Endothelial cell of umbilical vein (primary cell): ENCODE measurements around the gene NDUFA6. TPM values are rescaled to one million over a fixed set of nuclear protein-coding genes. Genes with fewer than 3 reads are reported as not detected.
"Not testable (repeated sequence)": the region's sequence is repeated elsewhere in the genome, so short reads cannot be mapped to it uniquely, and the experiment has no call there.

ENCODE experiments used
- BruUV-seq: library from RNA; stranded (reverse); fragments of 400-500 nt; replicated peaks from 2 replicates; lab custom pipeline; 2021; lab: Mats Ljungman, UMichigan
- CTCF ChIA-PET: fragments of 300-600, 350-600 bp; sonication (Branson Sonifier 250); formaldehyde crosslinking; loops from one replicate; lab custom pipeline; 2021; ENCODE audit warnings: antibody characterized with exemption, inconsistent platforms; lab: Charles Lee
- POLR2A ChIA-PET: fragments of 300-600, 350-600 bp; sonication (Branson Sonifier 250); formaldehyde crosslinking; loops from one replicate; lab custom pipeline; 2021; ENCODE audit warnings: antibody characterized with exemption, inconsistent platforms; lab: Charles Lee
- DNase-seq: peaks from one replicate; pipeline ENCODE4 v3.0.0-alpha.2; 2011; ENCODE audit warnings: low read depth, low spot score
- FAIRE-seq: peaks from 2 replicates; lab custom pipeline; 2011; peaks lifted over from hg19 to GRCh38; lab: Jason Lieb, UNC
- H2AFZ ChIP-seq: 2 replicates; pipeline ENCODE4 v1.6.0; 2012; ENCODE audit warnings: low read depth, low read length, control low read depth, inconsistent platforms
- H3K27ac ChIP-seq: 2 replicates; pipeline ENCODE4 v1.5.1; 2011; ENCODE audit warnings: low read depth, mild to moderate bottlenecking, control low read depth, low read length, moderate library complexity; ENCODE audit not compliant: insufficient read depth
- H3K27me3 ChIP-seq, 2 experiments: 2 replicates each; pipeline versions ENCODE4 v1.6.0 to v1.6.1; 2011; ENCODE audit warnings: low read length in 2 of 2, mixed read lengths in 1 of 2; ENCODE audit not compliant: control insufficient read depth in 2 of 2, insufficient read depth in 2 of 2
- H3K36me3 ChIP-seq, 2 experiments: 2 replicates in 1 of 2; 3 replicates in 1 of 2; pipeline ENCODE4 v1.5.1; 2011; ENCODE audit warnings: low read length in 2 of 2, mild to moderate bottlenecking in 1 of 2, moderate library complexity in 1 of 2; ENCODE audit not compliant: control insufficient read depth in 2 of 2, insufficient read depth in 2 of 2; ENCODE audit errors: extremely low read depth in 1 of 2
- H3K4me1 ChIP-seq: 3 replicates; pipeline ENCODE4 v1.5.1; 2011; ENCODE audit warnings: mild to moderate bottlenecking, low read length; ENCODE audit not compliant: control insufficient read depth, insufficient read depth; ENCODE audit errors: extremely low read depth
- H3K4me2 ChIP-seq: 2 replicates; pipeline ENCODE4 v1.6.1; 2011; ENCODE audit warnings: low read length, control low read depth, mixed read lengths; ENCODE audit not compliant: insufficient read depth
- H3K4me3 ChIP-seq, 3 experiments: fragments of 200-600 bp in 1 of 3; sonication (generic), shearing (Covaris generic) in 1 of 3; replicated peaks in 1 of 3; 2 replicates each; pipeline ENCODE4 v1.5.1; 2011 to 2016; ENCODE audit warnings: control low read depth in 3 of 3, low read length in 3 of 3, mild to moderate bottlenecking in 2 of 3, inconsistent platforms in 1 of 3, low read depth in 1 of 3, moderate library complexity in 1 of 3; ENCODE audit not compliant: insufficient read depth in 1 of 3
- H3K79me2 ChIP-seq: 2 replicates; pipeline ENCODE4 v1.6.0; 2012; ENCODE audit warnings: low read length, inconsistent platforms; ENCODE audit not compliant: control insufficient read depth, insufficient read depth
- H3K9ac ChIP-seq: replicated peaks from 2 replicates; pipeline ENCODE3; 2011; ENCODE audit warnings: low read length, control low read depth; ENCODE audit not compliant: insufficient read depth; ENCODE audit errors: extremely low read depth
- H3K9me1 ChIP-seq: replicated peaks from 3 replicates; pipeline ENCODE4 v1.6.0; 2011; ENCODE audit warnings: mild to moderate bottlenecking, low read length; ENCODE audit not compliant: control insufficient read depth, insufficient read depth; ENCODE audit errors: extremely low read depth
- H3K9me3 ChIP-seq: replicated peaks from 2 replicates; pipeline ENCODE4 v1.5.1; 2012; ENCODE audit warnings: low read length, inconsistent platforms; ENCODE audit not compliant: control insufficient read depth, insufficient read depth
- H4K20me1 ChIP-seq: replicated peaks from 2 replicates; pipeline ENCODE3; 2011; ENCODE audit warnings: mild to moderate bottlenecking, low read length; ENCODE audit not compliant: control insufficient read depth, insufficient read depth; ENCODE audit errors: extremely low read depth
- CTCF ChIP-seq, 2 donors: IDR thresholded peaks; 1 replicate in 1 of 2; 2 replicates in 1 of 2; pipeline ENCODE4 v1.5.1; 2011; ENCODE audit warnings: low read length in 2 of 2, mild to moderate bottlenecking in 2 of 2, moderate library complexity in 2 of 2, control low read depth in 1 of 2, inconsistent platforms in 1 of 2, low read depth in 1 of 2; ENCODE audit not compliant: insufficient read depth in 1 of 2; ENCODE audit errors: extremely low read depth in 1 of 2
- EZH2 ChIP-seq: IDR thresholded peaks from 2 replicates; pipeline ENCODE4 v1.6.1; 2012; ENCODE audit warnings: borderline replicate concordance, low read depth, mild to moderate bottlenecking, moderate library complexity, low read length, inconsistent platforms; ENCODE audit not compliant: severe bottlenecking
- FOS ChIP-seq: IDR thresholded peaks from 2 replicates; pipeline ENCODE4 v1.6.1; 2011; ENCODE audit warnings: mild to moderate bottlenecking, low read length, moderate library complexity, borderline replicate concordance; ENCODE audit not compliant: insufficient read depth
- GATA2 ChIP-seq: IDR thresholded peaks from 2 replicates; pipeline ENCODE4 v1.7.0; 2011; ENCODE audit warnings: low read depth, mild to moderate bottlenecking, moderate library complexity, mixed read lengths, low read length; ENCODE audit not compliant: insufficient read length, insufficient read depth
- JUN ChIP-seq: IDR thresholded peaks from 2 replicates; pipeline ENCODE4 v1.6.1; 2011; ENCODE audit warnings: borderline replicate concordance, low read depth; ENCODE audit not compliant: insufficient read length, insufficient read depth
- MAX ChIP-seq: IDR thresholded peaks from 2 replicates; pipeline ENCODE4 v1.6.1; 2011; ENCODE audit not compliant: insufficient read depth, insufficient read length
- MYC ChIP-seq: IDR thresholded peaks from one replicate; pipeline ENCODE4 v1.6.1; 2011; ENCODE audit warnings: mild to moderate bottlenecking, low read depth, low read length
- POLR2A ChIP-seq: IDR thresholded peaks from 2 replicates; pipeline ENCODE4 v1.6.1; 2012; ENCODE audit warnings: low read depth, mild to moderate bottlenecking, control low read depth, low read length
- POLR2AphosphoS5 ChIP-seq: IDR thresholded peaks from 2 replicates; pipeline ENCODE4 v1.6.1; 2012; ENCODE audit warnings: low read depth, mild to moderate bottlenecking, control low read depth, low read length, moderate library complexity; ENCODE audit not compliant: insufficient read depth
- dilution Hi-C: fragments of 300-500 bp; cut with MboI; formaldehyde crosslinking; loops from one replicate; pipeline ENCODE4 v1.15.0; 2019; ENCODE audit warnings: low sequenced_read_pairs; ENCODE audit not compliant: extremely low pct_ligation_motif_present
- intact Hi-C: fragments of 100-400 bp; cut with micrococcal nuclease; formaldehyde crosslinking; loops from one replicate; pipeline ENCODE4 v1.10.0; 2022
- polyA plus RNA-seq, 4 experiments: library from polyadenylated mRNA; depleted of rRNA in 3 of 4; stranded (reverse) in 3 of 4; unstranded in 1 of 4; fragments of >200 nt; gene quantifications; 2 replicates each; pipeline versions ENCODE4 v1.2.1 to v1.2.3, GENCODE V29; 2011 to 2012; ENCODE audit warnings: missing spikeins in 1 of 4
- total RNA-seq: library from RNA; stranded (reverse); gene quantifications from 2 replicates; pipeline ENCODE4 v1.2.3, GENCODE V29; 2021

Gene NDUFA6
- total and polyA plus RNA-seq, 2 donors (not counting 3 experiments of a cell fraction or from before 2014, with no cell fraction given), result 66.1 to 95.7 TPM

- Histone ChIP-seq H3K27me3 (no peaks in the 10 kb centered on the region), H3K9ac (no peak overlapping the region), H3K9me1 (no peaks in the 10 kb centered on the region), H3K36me3 (no peaks in the 10 kb centered on the region), H3K4me2 (no peak overlapping the region), H3K27ac (no peak overlapping the region), H4K20me1 (no peaks in the 10 kb centered on the region), H3K4me1 (no peaks in the 10 kb centered on the region), H3K79me2 (no peaks in the 10 kb centered on the region), H3K4me3 (no peak overlapping the region), H3K9me3 (no peaks in the 10 kb centered on the region), H2AFZ (no peak overlapping the region)
- no TSS peak for BruUV-seq
- intact Hi-C loops, result no loop called here
- dilution Hi-C loops, result no loop called here
- FAIRE-seq (no peak), DNase-seq (no peak)
- ChIA-PET POLR2A (no interaction called here), CTCF (no interaction called here)
- TF ChIP-seq FOS, result no peak
- no peak for TF ChIP-seq GATA2
- TF ChIP-seq JUN, result no peak
- no peak for TF ChIP-seq CTCF (IDR thresholded peaks at IDR 0.05; ENCODE audit: extremely low read depth in 1 of 2, insufficient read depth in 1 of 2, low read depth in 1 of 2, low read length in 2 of 2)
- no peak for TF ChIP-seq MYC
- no peak for TF ChIP-seq MAX
- TF ChIP-seq EZH2, result no peak
- no peak for TF ChIP-seq POLR2AphosphoS5
- TF ChIP-seq POLR2A, result no peak
Observed at GRCh38 chr22:42127606-42128005, 37.0 kb upstream of the NDUFA6 start.

- H3K4me3 ChIP-seq, BruUV-seq, H3K9me1 ChIP-seq, dilution Hi-C loops, H3K36me3 ChIP-seq, H3K4me2 ChIP-seq, H4K20me1 ChIP-seq, DNase-seq, H3K27ac ChIP-seq, H3K4me1 ChIP-seq, POLR2A ChIA-PET, H3K79me2 ChIP-seq, H3K27me3 ChIP-seq, H3K9ac ChIP-seq, H2AFZ ChIP-seq, H3K9me3 ChIP-seq, intact Hi-C loops, FAIRE-seq: not testable (repeated sequence)
- CTCF ChIA-PET, result interaction anchor here (0.7 kb wide), 1 partner anchor 33 kb away, joined by 3 read pairs; the partner anchor contains the start of gene NDUFA6
Observed at GRCh38 chr22:42123529-42123928, 33.0 kb upstream of the NDUFA6 start.
